Panc1 (cell line): ENCODE results near the gene ARHGDIA. TPM values are rescaled to one million over a fixed set of nuclear protein-coding genes. Genes with fewer than 3 reads are reported as not detected.

Source experiments
- ATAC-seq: fragments of 200-7000 bp; cut with Tn5 transposase; 2 replicates; pipeline ENCODE4 v1.9.1; 2020; ENCODE audit warnings: mild to moderate bottlenecking, moderate library complexity
- BruUV-seq: library from RNA; stranded (reverse); fragments of 400-500 nt; replicated peaks from 2 replicates; lab custom pipeline; 2021; lab: Mats Ljungman, UMichigan
- CTCF ChIA-PET: fragments of 300-600 bp; sonication (Branson Sonifier 250); formaldehyde crosslinking; loops from one replicate; lab custom pipeline; 2022; ENCODE audit warnings: antibody characterized with exemption; lab: Charles Lee
- POLR2A ChIA-PET: fragments of 300-600 bp; sonication (Branson Sonifier 250); formaldehyde crosslinking; loops from one replicate; lab custom pipeline; 2022; ENCODE audit warnings: antibody characterized with exemption; lab: Charles Lee
- DNase-seq: peaks from one replicate; pipeline ENCODE4 v3.0.0-alpha.2; 2010; ENCODE audit warnings: low read depth, low spot score
- H3K27ac ChIP-seq: 2 replicates; pipeline ENCODE4 v1.5.1; 2011; ENCODE audit warnings: mild to moderate bottlenecking, low read length, inconsistent platforms
- H3K27me3 ChIP-seq: fragments of 200-500 bp; sonication (Bioruptor generic); 2 replicates; pipeline ENCODE4 v1.6.0; 2014; ENCODE audit warnings: low read length, inconsistent platforms; ENCODE audit not compliant: control insufficient read depth, insufficient read depth
- H3K36me3 ChIP-seq: fragments of 200-500 bp; sonication (Bioruptor generic); 2 replicates; pipeline ENCODE4 v1.5.1; 2014; ENCODE audit warnings: inconsistent platforms, mild to moderate bottlenecking, low read length, moderate library complexity; ENCODE audit not compliant: control insufficient read depth, insufficient read depth
- H3K4me1 ChIP-seq: 2 replicates; pipeline ENCODE4 v1.5.1; 2011; ENCODE audit warnings: inconsistent platforms, mild to moderate bottlenecking, low read length, moderate library complexity; ENCODE audit not compliant: control insufficient read depth, insufficient read depth
- H3K4me3 ChIP-seq, 2 experiments: 2 replicates each; pipeline ENCODE4 v1.5.1; 2011 to 2012; ENCODE audit warnings: low read depth in 2 of 2, low read length in 2 of 2, mild to moderate bottlenecking in 2 of 2, inconsistent platforms in 1 of 2, moderate library complexity in 1 of 2
- H3K9me3 ChIP-seq: fragments of 200-500 bp; sonication (Bioruptor generic); 2 replicates; pipeline ENCODE4 v1.5.1; 2014; ENCODE audit warnings: low read depth, mild to moderate bottlenecking, inconsistent platforms, low read length, moderate library complexity; ENCODE audit not compliant: control insufficient read depth, insufficient read depth
- CTCF ChIP-seq: fragments of 450-650 bp; IDR thresholded peaks from 2 replicates; pipeline ENCODE4 v1.5.1; 2017; ENCODE audit warnings: mild to moderate bottlenecking
- POLR2AphosphoS5 ChIP-seq: IDR thresholded peaks from 2 replicates; pipeline ENCODE4 v1.6.1; 2012; ENCODE audit warnings: mild to moderate bottlenecking, low read depth, low read length, moderate library complexity
- REST ChIP-seq, 2 experiments: IDR thresholded peaks; 2 replicates each; pipeline ENCODE4 v1.6.1; 2011 to 2012; ENCODE audit warnings: low read depth in 2 of 2, control low read depth in 1 of 2, low read length in 1 of 2, mild to moderate bottlenecking in 1 of 2, moderate library complexity in 1 of 2; ENCODE audit not compliant: insufficient read depth in 1 of 2
- SIN3A ChIP-seq: IDR thresholded peaks from 2 replicates; pipeline ENCODE4 v1.6.1; 2012; ENCODE audit warnings: low read depth, mild to moderate bottlenecking, low read length, moderate library complexity, borderline replicate concordance; ENCODE audit not compliant: insufficient read depth
- TCF7L2 ChIP-seq: IDR thresholded peaks from 2 replicates; pipeline ENCODE4 v1.6.1; 2011; ENCODE audit warnings: mild to moderate bottlenecking, low read depth, low read length, inconsistent platforms
- in situ Hi-C: cut with HindIII; loops from 2 replicates; pipeline ENCODE4 v1.10.0; 2016; ENCODE audit warnings: low sequenced_read_pairs, low pct_unique_long_range_greater_than_20kb
- intact Hi-C: fragments of 100-400 bp; cut with micrococcal nuclease; formaldehyde crosslinking; loops from one replicate; pipeline ENCODE4 v1.10.0; 2022; ENCODE audit not compliant: unreplicated experiment
- total RNA-seq: library from RNA; stranded (reverse); gene quantifications from one replicate; pipeline ENCODE4 v1.2.1, GENCODE V29; 2021; ENCODE audit not compliant: unreplicated experiment

The ARHGDIA gene
- total RNA-seq, 1 experiment from 2014 or later, result 420 TPM

- in situ Hi-C loops, result no loop called here
- H3K4me3 ChIP-seq, result no peak overlapping the region
- no peak overlapping the region for H3K27ac ChIP-seq
- H3K4me1 ChIP-seq, result no peaks in the 10 kb centered on the region
- H3K36me3 ChIP-seq, result no peaks in the 10 kb centered on the region; the same call in 1 of the 2 replicates
- ATAC-seq, result no peak
- TF ChIP-seq SIN3A (no peak), TCF7L2 (no peak), CTCF (no peak), REST (IDR thresholded peaks at IDR 0.05; ENCODE audit: insufficient read depth in 1 of 2, low read depth in 2 of 2, low read length in 1 of 2) (no peak), POLR2AphosphoS5 (no peak)
- BruUV-seq, result no TSS peak
- no peak for DNase-seq
- H3K9me3 ChIP-seq, result no peaks in the 10 kb centered on the region
- intact Hi-C loops, result no loop called here
- ChIA-PET POLR2A (no interaction called here), CTCF (no interaction called here)
- H3K27me3 ChIP-seq, result no peaks in the 10 kb centered on the region
Measured at GRCh38 chr17:81851423-81851822, 19.7 kb downstream of the ARHGDIA start.

DNA sequence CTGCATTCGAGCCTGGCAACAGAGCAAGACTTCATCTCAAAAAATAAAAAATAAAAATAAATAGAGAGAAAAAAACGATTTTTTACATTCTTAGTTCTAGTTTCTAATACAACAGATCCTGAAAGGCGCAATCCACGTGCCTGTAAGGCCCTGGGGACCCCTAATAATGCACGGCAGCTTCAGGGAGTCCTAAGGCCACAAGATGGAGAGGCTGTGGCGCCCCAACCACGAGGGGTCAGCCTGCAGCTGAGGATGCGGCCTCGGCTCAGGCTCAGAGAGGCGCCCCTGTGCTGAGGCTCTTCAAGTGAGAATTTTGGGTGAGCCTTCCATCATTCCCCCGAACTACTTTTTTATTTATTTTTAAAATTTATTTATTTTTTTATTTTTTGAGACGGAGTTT, 21.7 kb downstream of the ARHGDIA start:
- no peak for DNase-seq
- intact Hi-C loops (no loop called here), in situ Hi-C loops (no loop called here)
- POLR2A ChIA-PET, result no interaction called here
- H3K9me3 ChIP-seq, result no peaks in the 10 kb centered on the region
- H3K36me3 ChIP-seq, result peaks cover 5% of the 10 kb centered on the region
- H3K4me1 ChIP-seq, result no peaks in the 10 kb centered on the region
- no peak for ATAC-seq
- no peak overlapping the region for H3K4me3 ChIP-seq
- no peaks in the 10 kb centered on the region for H3K27me3 ChIP-seq
- CTCF ChIA-PET, result no interaction called here
- no peak for TF ChIP-seq CTCF
- TF ChIP-seq TCF7L2, result no peak
- TF ChIP-seq REST (IDR thresholded peaks at IDR 0.05; ENCODE audit: insufficient read depth in 1 of 2, low read depth in 2 of 2, low read length in 1 of 2), result no peak
- TF ChIP-seq SIN3A, result no peak
- no peak for TF ChIP-seq POLR2AphosphoS5
- no peak overlapping the region for H3K27ac ChIP-seq
- BruUV-seq, result no TSS peak
